Measurements from ENCODE around the gene ATP8B3. TPM values are rescaled to one million over a fixed set of nuclear protein-coding genes. Genes with fewer than 3 reads are reported as not detected.

ATP8B3 gene
- total and polyA plus RNA-seq, 10 donors = 1.9 to 10.1 (median 5.6) TPM

DNA sequence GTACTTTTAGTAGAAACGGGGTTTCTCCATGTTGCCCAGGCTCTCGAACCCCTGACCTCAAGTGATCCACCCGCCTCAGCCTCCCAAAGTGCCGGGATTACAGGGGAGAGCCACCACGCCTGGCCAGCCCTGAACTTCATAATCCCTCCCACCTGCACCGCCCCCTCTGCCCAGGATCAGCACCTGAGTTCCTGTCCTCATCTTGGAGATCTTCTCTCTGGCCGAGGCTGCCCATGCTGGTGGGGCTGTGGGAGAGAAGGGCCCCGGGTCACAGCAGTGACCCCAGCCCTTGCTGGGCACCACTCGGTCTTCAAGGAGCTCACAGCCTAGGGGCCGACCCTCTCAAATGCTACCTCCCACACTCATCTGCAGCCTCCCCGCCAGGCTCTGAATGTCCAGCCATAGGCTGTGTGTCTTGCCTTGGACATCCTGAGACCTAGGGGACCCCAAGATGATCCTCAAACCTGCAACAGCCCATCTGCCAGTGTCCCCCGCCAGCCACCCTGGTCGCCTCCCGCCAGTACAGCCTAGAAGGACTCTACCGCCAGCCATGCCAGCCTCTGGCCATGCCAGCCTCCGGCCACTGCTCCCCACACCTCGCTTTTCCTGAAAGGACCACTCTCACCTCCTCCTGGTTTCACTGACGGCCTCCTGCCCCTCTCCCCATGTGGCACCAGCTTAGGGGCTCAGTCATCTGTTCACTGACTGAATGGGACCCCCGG lies 1.5 kb downstream of the ATP8B3 start:
- peak; percentile 81 for DNase-seq
- intact Hi-C loops (cut with DNase I; ENCODE audit: low total_unique reads) = no loop called here
- no peak overlapping the region for H3K4me3 ChIP-seq
- H3K27me3 ChIP-seq (replicated peaks in 1 of 7) = no peaks in the 10 kb centered on the region
- peaks cover 10 to 46% (median 30%) of the 10 kb centered on the region in 6 donors for H3K4me1 ChIP-seq
- TF ChIP-seq POLR2AphosphoS5 (IDR thresholded peaks at IDR 0.05) (no peak), POLR2A (IDR thresholded peaks at IDR 0.05) (no peak)
- TF ChIP-seq, protein P1, sequence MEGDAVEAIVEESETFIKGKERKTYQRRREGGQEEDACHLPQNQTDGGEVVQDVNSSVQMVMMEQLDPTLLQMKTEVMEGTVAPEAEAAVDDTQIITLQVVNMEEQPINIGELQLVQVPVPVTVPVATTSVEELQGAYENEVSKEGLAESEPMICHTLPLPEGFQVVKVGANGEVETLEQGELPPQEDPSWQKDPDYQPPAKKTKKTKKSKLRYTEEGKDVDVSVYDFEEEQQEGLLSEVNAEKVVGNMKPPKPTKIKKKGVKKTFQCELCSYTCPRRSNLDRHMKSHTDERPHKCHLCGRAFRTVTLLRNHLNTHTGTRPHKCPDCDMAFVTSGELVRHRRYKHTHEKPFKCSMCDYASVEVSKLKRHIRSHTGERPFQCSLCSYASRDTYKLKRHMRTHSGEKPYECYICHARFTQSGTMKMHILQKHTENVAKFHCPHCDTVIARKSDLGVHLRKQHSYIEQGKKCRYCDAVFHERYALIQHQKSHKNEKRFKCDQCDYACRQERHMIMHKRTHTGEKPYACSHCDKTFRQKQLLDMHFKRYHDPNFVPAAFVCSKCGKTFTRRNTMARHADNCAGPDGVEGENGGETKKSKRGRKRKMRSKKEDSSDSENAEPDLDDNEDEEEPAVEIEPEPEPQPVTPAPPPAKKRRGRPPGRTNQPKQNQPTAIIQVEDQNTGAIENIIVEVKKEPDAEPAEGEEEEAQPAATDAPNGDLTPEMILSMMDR (IDR thresholded peaks at IDR 0.05 in 8 of 11, conservative IDR thresholded peaks at IDR 0.05 in 3 of 11) = no peak
- H3K36me3 ChIP-seq = peaks cover 0 to 20% (median 11%) of the 10 kb centered on the region in 6 donors
- peak overlapping the region in 5 of 8 donors; percentile 81 to 93 (median 87) for H3K27ac ChIP-seq
- H3K9me3 ChIP-seq = no peaks in the 10 kb centered on the region
- WGBS, 5 donors = 88 to 94% (median 90%) methylated on average over 19 of the region's 19 CpGs

GRCh38 chr19:1809678-1810077 lies 2.4 kb downstream of the ATP8B3 start:
- no peak overlapping the region for H3K4me3 ChIP-seq
- H3K9me3 ChIP-seq = no peaks in the 10 kb centered on the region
- 88 to 91% (median 89%) methylated on average over 5 to 18 of the region's 18 CpGs for WGBS, 5 donors
- H3K27me3 ChIP-seq (replicated peaks in 1 of 7) = no peaks in the 10 kb centered on the region
- DNase-seq = peak; percentile 74
- intact Hi-C loops (cut with DNase I; ENCODE audit: low total_unique reads) = no loop called here
- no peak overlapping the region for H3K27ac ChIP-seq
- peaks cover 10 to 37% (median 26%) of the 10 kb centered on the region in 6 donors for H3K4me1 ChIP-seq
- H3K36me3 ChIP-seq = peaks cover 0 to 20% (median 2%) of the 10 kb centered on the region in 6 donors
- TF ChIP-seq POLR2AphosphoS5 (IDR thresholded peaks at IDR 0.05) = no peak
- TF ChIP-seq, protein P1 (IDR thresholded peaks at IDR 0.05 in 8 of 11, conservative IDR thresholded peaks at IDR 0.05 in 3 of 11) = no peak
- TF ChIP-seq POLR2A (IDR thresholded peaks at IDR 0.05) = no peak

DNA sequence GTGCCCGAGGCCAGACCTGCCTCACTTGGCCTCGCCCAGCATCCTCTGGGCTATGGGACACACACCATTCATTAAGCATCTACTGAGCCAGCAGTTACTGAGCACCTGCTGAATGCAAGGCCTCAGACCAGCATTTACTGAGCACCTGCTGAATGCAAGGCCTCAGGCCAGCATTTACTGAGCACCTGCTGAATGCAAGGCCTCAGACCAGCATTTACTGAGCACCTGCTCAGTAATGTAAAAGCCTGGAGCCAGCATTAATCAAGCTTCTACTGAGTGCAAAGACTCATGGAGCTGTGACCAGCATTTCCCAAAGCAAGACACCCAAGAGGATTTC lies 3.7 kb downstream of the ATP8B3 start:
- H3K4me3 ChIP-seq = no peak overlapping the region
- H3K27me3 ChIP-seq (replicated peaks in 1 of 7) = no peaks in the 10 kb centered on the region
- H3K4me1 ChIP-seq = peaks cover 5 to 24% (median 18%) of the 10 kb centered on the region in 6 donors
- H3K9me3 ChIP-seq = no peaks in the 10 kb centered on the region
- 80 to 97% (median 93%) methylated on average over 1 to 2 of the region's 2 CpGs for WGBS, 5 donors
- TF ChIP-seq POLR2AphosphoS5 (IDR thresholded peaks at IDR 0.05) (no peak), POLR2A (IDR thresholded peaks at IDR 0.05) (no peak)
- TF ChIP-seq, protein P1 (IDR thresholded peaks at IDR 0.05 in 8 of 11, conservative IDR thresholded peaks at IDR 0.05 in 3 of 11) = no peak
- H3K27ac ChIP-seq = no peak overlapping the region
- DNase-seq = no peak
- peaks cover 0 to 23% (median 0%) of the 10 kb centered on the region in 6 donors for H3K36me3 ChIP-seq
- intact Hi-C loops (cut with DNase I; ENCODE audit: low total_unique reads) = no loop called here

DNA sequence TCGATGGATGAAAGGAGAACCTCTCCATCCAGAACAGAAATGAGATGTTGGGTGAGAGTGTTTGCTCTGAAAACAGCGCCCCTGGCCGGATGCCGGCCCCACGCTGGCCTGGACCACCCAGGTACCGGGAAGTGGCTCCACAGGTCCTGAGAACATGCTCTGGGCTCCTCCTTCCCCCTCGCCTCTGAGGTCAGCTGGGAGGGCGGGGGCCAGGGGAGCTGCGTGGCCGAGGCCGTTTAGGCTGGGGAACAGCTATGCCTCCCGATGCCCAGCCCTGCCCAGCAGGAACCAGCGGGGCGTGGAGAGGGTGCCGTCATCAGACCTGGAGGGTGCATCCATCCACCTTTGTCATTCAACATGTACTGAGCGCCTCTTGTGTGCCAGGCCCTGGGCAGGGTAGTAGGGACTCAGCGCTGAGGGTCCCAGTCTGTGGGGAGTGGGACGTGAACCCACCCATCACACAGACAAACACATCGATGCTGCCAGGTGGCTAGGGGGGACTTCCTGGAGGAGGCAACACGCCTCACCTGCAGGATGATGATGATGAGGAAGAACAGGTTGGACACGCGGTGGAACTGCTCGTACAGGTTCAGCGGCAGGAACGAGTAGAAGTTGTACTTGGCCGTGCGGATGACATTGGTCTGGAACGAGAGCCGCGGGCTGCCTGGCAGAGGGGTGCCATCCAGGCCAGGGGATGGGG lies 4.2 kb downstream of the ATP8B3 start:
- no peak for DNase-seq
- H3K4me3 ChIP-seq = no peak overlapping the region
- peaks cover 0 to 19% (median 13%) of the 10 kb centered on the region in 6 donors for H3K4me1 ChIP-seq
- WGBS, 5 donors = 82 to 90% (median 88%) methylated on average over 29 to 30 of the region's 30 CpGs
- H3K9me3 ChIP-seq = no peaks in the 10 kb centered on the region
- H3K27ac ChIP-seq = no peak overlapping the region
- peaks cover 0 to 27% (median 0%) of the 10 kb centered on the region in 6 donors for H3K36me3 ChIP-seq
- TF ChIP-seq, protein P1 (IDR thresholded peaks at IDR 0.05 in 8 of 11, conservative IDR thresholded peaks at IDR 0.05 in 3 of 11) = no peak
- TF ChIP-seq POLR2AphosphoS5 (IDR thresholded peaks at IDR 0.05) = no peak
- TF ChIP-seq POLR2A (IDR thresholded peaks at IDR 0.05) = no peak
- H3K27me3 ChIP-seq (replicated peaks in 1 of 7) = no peaks in the 10 kb centered on the region
- intact Hi-C loops (cut with DNase I; ENCODE audit: low total_unique reads) = no loop called here

Data from spleen (tissue), 11 donors.